Measurements from ENCODE around the gene LIMD2.

The LIMD2 gene

GRCh38 chr17:63705657-63706056 lies 5.7 kb upstream of the LIMD2 start:
- Histone ChIP-seq H3K36me3 (replicated peaks; ENCODE audit: insufficient read depth, low read length) (no peaks in the 10 kb centered on the region), H3K27ac (ENCODE audit: low read length) (no peak overlapping the region)

GRCh38 chr17:63704836-63705235 lies 4.9 kb upstream of the LIMD2 start:
- H3F3A ChIP-seq (ENCODE audit: insufficient read depth, low read length): no peaks in the 10 kb centered on the region
- no peak for DNase-seq
- no peaks in the 10 kb centered on the region for H3K36me3 ChIP-seq (replicated peaks; ENCODE audit: insufficient read depth, low read length)
- H3K9ac ChIP-seq (ENCODE audit: low read length): no peak overlapping the region
- H3K4me1 ChIP-seq (ENCODE audit: low read length): no peaks in the 10 kb centered on the region
- H3K27ac ChIP-seq (ENCODE audit: low read length): no peak overlapping the region
- H3K27me3 ChIP-seq (replicated peaks; ENCODE audit: insufficient read depth, low read length): no peaks in the 10 kb centered on the region
- TF ChIP-seq CTCF (IDR thresholded peaks at IDR 0.05; ENCODE audit: low read length) (no peak), EZH2phosphoT487 (IDR thresholded peaks at IDR 0.05; ENCODE audit: low read length) (no peak), EZH2 (optimal IDR thresholded peaks at IDR 0.05; ENCODE audit: low read depth, low read length) (no peak)
- H3K4me3 ChIP-seq (ENCODE audit: low read length): no peak overlapping the region
- no peak overlapping the region for H3K4me2 ChIP-seq (ENCODE audit: low read depth, low read length)
- H3K79me2 ChIP-seq (ENCODE audit: low read length): no peaks in the 10 kb centered on the region
- no peaks in the 10 kb centered on the region for H3K9me3 ChIP-seq (replicated peaks; ENCODE audit: insufficient read depth, low read length)
- no peaks in the 10 kb centered on the region for H4K20me1 ChIP-seq (ENCODE audit: insufficient read depth, low read length)
- no peak overlapping the region for H2AFZ ChIP-seq (ENCODE audit: low read length)
- no peaks in the 10 kb centered on the region for H3K9me2 ChIP-seq (replicated peaks; ENCODE audit: insufficient read depth, low read length)

More at GRCh38 chr17:63705657-63706056, 5.7 kb upstream of the LIMD2 start:
- no peak overlapping the region for H3K4me3 ChIP-seq (ENCODE audit: low read length)
- H2AFZ ChIP-seq (ENCODE audit: low read length): no peak overlapping the region
- no peak overlapping the region for H3K4me2 ChIP-seq (ENCODE audit: low read depth, low read length)
- DNase-seq: no peak
- TF ChIP-seq CTCF (IDR thresholded peaks at IDR 0.05; ENCODE audit: low read length) (no peak), EZH2phosphoT487 (IDR thresholded peaks at IDR 0.05; ENCODE audit: low read length) (no peak), EZH2 (optimal IDR thresholded peaks at IDR 0.05; ENCODE audit: low read depth, low read length) (no peak)
- no peaks in the 10 kb centered on the region for H3F3A ChIP-seq (ENCODE audit: insufficient read depth, low read length)
- no peaks in the 10 kb centered on the region for H3K79me2 ChIP-seq (ENCODE audit: low read length)
- H3K9me2 ChIP-seq (replicated peaks; ENCODE audit: insufficient read depth, low read length): no peaks in the 10 kb centered on the region
- no peaks in the 10 kb centered on the region for H3K9me3 ChIP-seq (replicated peaks; ENCODE audit: insufficient read depth, low read length)
- no peaks in the 10 kb centered on the region for H4K20me1 ChIP-seq (ENCODE audit: insufficient read depth, low read length)
- no peaks in the 10 kb centered on the region for H3K27me3 ChIP-seq (replicated peaks; ENCODE audit: insufficient read depth, low read length)
- no peak overlapping the region for H3K9ac ChIP-seq (ENCODE audit: low read length)
- H3K4me1 ChIP-seq (ENCODE audit: low read length): no peaks in the 10 kb centered on the region

GRCh38 chr17:63704259-63704576 lies 4.3 kb upstream of the LIMD2 start:
- Histone ChIP-seq H3K4me2 (ENCODE audit: low read depth, low read length) (no peak overlapping the region), H3K4me1 (ENCODE audit: low read length) (no peaks in the 10 kb centered on the region), H3K79me2 (ENCODE audit: low read length) (no peaks in the 10 kb centered on the region), H3K27ac (ENCODE audit: low read length) (no peak overlapping the region), H3K36me3 (replicated peaks; ENCODE audit: insufficient read depth, low read length) (no peaks in the 10 kb centered on the region), H4K20me1 (ENCODE audit: insufficient read depth, low read length) (no peaks in the 10 kb centered on the region), H3K4me3 (ENCODE audit: low read length) (no peak overlapping the region), H2AFZ (ENCODE audit: low read length) (no peak overlapping the region), H3F3A (ENCODE audit: insufficient read depth, low read length) (no peaks in the 10 kb centered on the region), H3K9me3 (replicated peaks; ENCODE audit: insufficient read depth, low read length) (no peaks in the 10 kb centered on the region), H3K9me2 (replicated peaks; ENCODE audit: insufficient read depth, low read length) (no peaks in the 10 kb centered on the region), H3K9ac (ENCODE audit: low read length) (no peak overlapping the region), H3K27me3 (replicated peaks; ENCODE audit: insufficient read depth, low read length) (no peaks in the 10 kb centered on the region)
- DNase-seq: no peak
- TF ChIP-seq EZH2phosphoT487 (IDR thresholded peaks at IDR 0.05; ENCODE audit: low read length) (no peak), EZH2 (optimal IDR thresholded peaks at IDR 0.05; ENCODE audit: low read depth, low read length) (no peak), CTCF (IDR thresholded peaks at IDR 0.05; ENCODE audit: low read length) (no peak)
